Smooth muscle cell (in vitro differentiated cells): ENCODE measurements around the gene INO80E. TPM values are rescaled to one million over a fixed set of nuclear protein-coding genes. Genes with fewer than 3 reads are reported as not detected.

Source experiments
- DNase-seq: peaks from one replicate; lab custom pipeline; 2025; ENCODE audit not compliant: unreplicated experiment; lab: John Stamatoyannopoulos, UW
- H2AFZ ChIP-seq: fragments of 200-600 bp; sonication (generic); 2 replicates; pipeline ENCODE4 v1.6.0; 2016; ENCODE audit warnings: antibody characterized with exemption, low read depth, mild to moderate bottlenecking
- H3F3A ChIP-seq: fragments of 200-600 bp; sonication (generic); 2 replicates; pipeline ENCODE4 v1.6.0; 2017; ENCODE audit warnings: antibody characterized with exemption, low read depth
- H3K27ac ChIP-seq: fragments of 200-600 bp; sonication (generic); 2 replicates; pipeline ENCODE4 v1.5.1; 2016; ENCODE audit warnings: low read depth, mild to moderate bottlenecking
- H3K27me3 ChIP-seq: fragments of 200-600 bp; sonication (generic); 2 replicates; pipeline ENCODE4 v1.6.1; 2016; ENCODE audit warnings: low read depth, mild to moderate bottlenecking
- H3K36me3 ChIP-seq: fragments of 200-600 bp; sonication (generic); 2 replicates; pipeline ENCODE4 v1.5.1; 2016; ENCODE audit warnings: low read depth
- H3K4me1 ChIP-seq: fragments of 200-600 bp; sonication (generic); 2 replicates; pipeline ENCODE4 v1.5.1; 2016; ENCODE audit warnings: low read depth
- H3K4me2 ChIP-seq: fragments of 200-600 bp; sonication (generic); 2 replicates; pipeline ENCODE4 v1.6.0; 2016; ENCODE audit warnings: mild to moderate bottlenecking
- H3K4me3 ChIP-seq: fragments of 200-600 bp; sonication (generic); 2 replicates; pipeline ENCODE4 v1.5.1; 2016; ENCODE audit warnings: mild to moderate bottlenecking
- H3K79me2 ChIP-seq: fragments of 200-600 bp; sonication (generic); 2 replicates; pipeline ENCODE4 v1.6.0; 2016; ENCODE audit warnings: low read depth, mild to moderate bottlenecking
- H3K9ac ChIP-seq: fragments of 200-600 bp; sonication (generic); 2 replicates; pipeline ENCODE4 v1.6.0; 2016; ENCODE audit warnings: low read depth
- H3K9me3 ChIP-seq: fragments of 200-600 bp; sonication (generic); replicated peaks from 2 replicates; pipeline ENCODE4 v1.5.1; 2016; ENCODE audit warnings: low read depth
- H4K20me1 ChIP-seq: fragments of 200-600 bp; sonication (generic); 2 replicates; pipeline ENCODE4 v1.6.0; 2016; ENCODE audit warnings: low read depth
- CTCF ChIP-seq: fragments of 200-600 bp; sonication (generic); IDR thresholded peaks from 2 replicates; pipeline ENCODE4 v1.5.1; 2017; ENCODE audit warnings: borderline replicate concordance, mild to moderate bottlenecking, antibody characterized with exemption; ENCODE audit not compliant: insufficient read depth, poor library complexity, severe bottlenecking
- WGBS: methylation state at CpG from one replicate; pipeline ENCODE4 v1.1.7; 2016; ENCODE audit warnings: low lambda C conversion rate; 5-methylcytosine and 5-hydroxymethylcytosine counted together
- polyA plus RNA-seq: library from polyadenylated mRNA; unstranded; fragments of >200 nt; fragmentation: Nextera tagmentation; extraction: Ambion mirVana; gene quantifications from 2 replicates; pipeline ENCODE4 v1.2.1, GENCODE V29; 2016
- total RNA-seq: library from RNA; depleted of rRNA; stranded (reverse); fragments of >200 nt; gene quantifications from 2 replicates; pipeline ENCODE4 v1.2.3, GENCODE V29; 2014

INO80E gene
- total and polyA plus RNA-seq, 2 experiments from 2014 or later: 17.7 to 181 TPM

DNA sequence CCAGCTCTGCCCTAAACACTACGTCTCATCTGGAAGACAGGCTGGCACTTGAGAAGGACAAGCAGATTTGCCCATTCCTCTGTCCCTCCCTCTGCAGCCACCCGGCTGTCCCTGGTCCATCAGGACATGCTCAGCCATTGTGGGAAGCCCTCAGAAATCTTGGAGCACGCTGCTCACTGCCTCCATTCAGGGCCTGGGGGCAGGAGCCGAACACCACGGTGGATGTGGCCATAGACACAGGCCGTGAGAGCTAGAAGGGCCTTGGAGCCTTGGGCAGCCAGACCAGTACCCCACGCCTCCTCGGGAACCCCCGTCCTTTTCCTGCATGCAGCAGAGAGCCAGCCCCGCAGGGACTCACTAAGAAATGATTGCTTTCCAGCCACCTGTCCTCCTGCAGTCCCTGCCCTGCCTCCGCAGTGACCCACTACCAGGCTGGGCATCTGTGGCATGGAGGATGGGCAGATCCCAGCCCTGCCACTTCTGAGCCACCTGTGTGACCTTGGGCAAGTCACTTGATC lies 11.4 kb downstream of the INO80E start:
- H3K36me3 ChIP-seq: no peaks in the 10 kb centered on the region
- no peaks in the 10 kb centered on the region for H3K9me3 ChIP-seq
- no peaks in the 10 kb centered on the region for H4K20me1 ChIP-seq
- no peak for TF ChIP-seq CTCF
- H3K27ac ChIP-seq: no peak overlapping the region
- no peaks in the 10 kb centered on the region for H3K79me2 ChIP-seq
- H3F3A ChIP-seq: no peaks in the 10 kb centered on the region
- H3K9ac ChIP-seq: no peak overlapping the region
- H3K4me2 ChIP-seq: no peak overlapping the region
- WGBS: 86% methylated on average over 11 of the region's 11 CpGs
- DNase-seq: no peak
- peaks cover 31% of the 10 kb centered on the region for H3K27me3 ChIP-seq
- peaks cover 14% of the 10 kb centered on the region for H3K4me1 ChIP-seq
- H3K4me3 ChIP-seq: no peak overlapping the region
- no peak overlapping the region for H2AFZ ChIP-seq

GRCh38 chr16:30009085-30009862 lies 13.2 kb downstream of the INO80E start:
- H3K79me2 ChIP-seq: no peaks in the 10 kb centered on the region
- H3K4me2 ChIP-seq: no peak overlapping the region
- H3K36me3 ChIP-seq: no peaks in the 10 kb centered on the region
- TF ChIP-seq CTCF: no peak
- no peak overlapping the region for H3K4me3 ChIP-seq
- H4K20me1 ChIP-seq: no peaks in the 10 kb centered on the region
- H3K27ac ChIP-seq: no peak overlapping the region
- WGBS: 68% methylated on average over 24 of the region's 26 CpGs
- no peak for DNase-seq
- peaks cover 31% of the 10 kb centered on the region for H3K27me3 ChIP-seq
- peaks cover 14% of the 10 kb centered on the region for H3K4me1 ChIP-seq
- H3K9ac ChIP-seq: no peak overlapping the region
- H2AFZ ChIP-seq: no peak overlapping the region
- no peaks in the 10 kb centered on the region for H3K9me3 ChIP-seq
- H3F3A ChIP-seq: no peaks in the 10 kb centered on the region

DNA sequence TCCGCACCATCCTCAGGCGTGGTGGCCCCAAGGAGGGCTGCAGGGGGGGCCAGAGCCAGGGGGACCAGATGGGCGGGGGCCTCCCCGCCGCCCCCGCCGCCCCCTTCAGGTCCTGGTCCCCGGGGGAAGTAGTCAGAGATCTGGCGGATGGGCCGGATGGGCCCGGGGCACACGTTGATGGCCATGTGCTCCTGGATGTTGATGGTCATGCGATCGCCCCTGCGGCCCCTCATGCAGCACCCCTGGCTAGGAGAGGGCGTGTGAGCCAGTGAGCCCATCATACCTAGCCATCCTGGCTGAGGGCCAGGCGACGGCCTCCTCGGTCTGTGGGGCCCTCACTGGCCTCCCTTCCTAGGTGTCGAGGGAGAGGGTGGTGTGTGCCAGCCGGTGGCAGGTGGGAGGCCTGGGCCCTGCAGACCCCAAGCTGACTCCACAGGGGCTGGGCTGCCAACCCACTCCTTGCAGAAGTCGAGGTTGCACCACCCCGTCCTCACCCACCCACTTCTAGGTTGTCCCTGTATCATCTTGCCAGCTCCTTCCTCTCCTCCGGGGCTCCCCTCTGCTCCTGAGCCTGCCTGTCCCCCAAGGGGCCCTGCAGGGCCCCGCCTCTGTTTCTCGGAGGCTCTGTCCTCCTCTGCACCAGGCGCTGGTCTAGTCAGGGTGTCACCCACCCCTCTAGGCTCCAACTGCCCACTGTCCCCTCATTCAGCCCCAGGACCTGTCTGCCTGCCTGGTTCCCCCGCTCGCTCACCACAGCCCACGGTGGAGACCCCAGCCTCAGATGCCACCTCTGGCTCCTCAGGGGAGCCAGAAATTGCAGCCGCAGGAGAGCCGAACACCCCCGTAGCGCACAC lies 14.2 kb downstream of the INO80E start:
- Histone ChIP-seq H3K27me3 (peaks cover 31% of the 10 kb centered on the region), H3K36me3 (no peaks in the 10 kb centered on the region), H3K79me2 (no peaks in the 10 kb centered on the region), H3K4me3 (peak overlapping the region; percentile 47), H3K9ac (no peak overlapping the region), H3K4me1 (peaks cover 14% of the 10 kb centered on the region), H3K27ac (no peak overlapping the region), H2AFZ (no peak overlapping the region), H4K20me1 (no peaks in the 10 kb centered on the region), H3K9me3 (no peaks in the 10 kb centered on the region), H3K4me2 (peak overlapping the region; percentile 93), H3F3A (no peaks in the 10 kb centered on the region)
- WGBS: 47% methylated on average over 28 of the region's 34 CpGs
- no peak for DNase-seq
- TF ChIP-seq CTCF: no peak
